ENCODE data around the gene MBD6. TPM values are rescaled to one million over a fixed set of nuclear protein-coding genes. Genes with fewer than 3 reads are reported as not detected.

The MBD6 gene
- total RNA-seq, 4 donors from 2014 or later = 14.9 to 138 (median 17.1) TPM

GRCh38 chr12:57528831-57529555 lies 6.4 kb downstream of the MBD6 start:
- TF ChIP-seq POLR2A (IDR thresholded peaks at IDR 0.05) = no peak
- intact Hi-C loops (cut with DNase I; ENCODE audit: low total_unique reads) = no loop called here
- H3K4me1 ChIP-seq = peaks cover 4 to 13% of the 10 kb centered on the region in 2 donors
- no peaks in the 10 kb centered on the region for H3K36me3 ChIP-seq
- H3K4me3 ChIP-seq = no peak overlapping the region
- H3K9me3 ChIP-seq = no peaks in the 10 kb centered on the region
- no peak overlapping the region for H3K27ac ChIP-seq
- H3K27me3 ChIP-seq = no peaks in the 10 kb centered on the region
- DNase-seq = no peak

DNA sequence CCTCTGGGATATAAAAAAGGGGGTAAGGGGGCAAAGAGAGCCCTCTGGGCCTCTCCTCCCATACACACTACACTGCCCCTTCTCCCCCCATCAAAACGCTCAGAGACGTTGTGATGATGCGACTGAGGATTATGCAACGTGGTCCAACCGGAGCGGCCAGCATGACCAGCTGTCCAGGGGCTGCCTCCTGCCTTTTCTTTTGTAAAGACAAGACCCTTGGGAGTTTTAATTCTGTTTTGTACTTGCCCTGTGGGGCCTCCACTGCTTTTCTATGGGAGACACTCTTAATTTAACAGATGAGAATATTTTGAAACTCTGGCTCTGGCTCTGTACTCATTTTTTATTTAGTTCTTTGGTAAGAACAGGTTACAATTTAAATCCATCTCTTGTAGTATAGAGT lies 7.2 kb downstream of the MBD6 start:
- no peaks in the 10 kb centered on the region for H3K27me3 ChIP-seq
- TF ChIP-seq POLR2A (IDR thresholded peaks at IDR 0.05) (no peak), CTCF (IDR thresholded peaks at IDR 0.05) (no peak)
- H3K27ac ChIP-seq = no peak overlapping the region
- H3K4me1 ChIP-seq = peaks cover under 1 to 5% of the 10 kb centered on the region in 2 donors
- no peaks in the 10 kb centered on the region for H3K36me3 ChIP-seq
- no peak for DNase-seq
- H3K9me3 ChIP-seq = no peaks in the 10 kb centered on the region
- intact Hi-C loops (cut with DNase I; ENCODE audit: low total_unique reads) = no loop called here
- no peak overlapping the region for H3K4me3 ChIP-seq

DNA sequence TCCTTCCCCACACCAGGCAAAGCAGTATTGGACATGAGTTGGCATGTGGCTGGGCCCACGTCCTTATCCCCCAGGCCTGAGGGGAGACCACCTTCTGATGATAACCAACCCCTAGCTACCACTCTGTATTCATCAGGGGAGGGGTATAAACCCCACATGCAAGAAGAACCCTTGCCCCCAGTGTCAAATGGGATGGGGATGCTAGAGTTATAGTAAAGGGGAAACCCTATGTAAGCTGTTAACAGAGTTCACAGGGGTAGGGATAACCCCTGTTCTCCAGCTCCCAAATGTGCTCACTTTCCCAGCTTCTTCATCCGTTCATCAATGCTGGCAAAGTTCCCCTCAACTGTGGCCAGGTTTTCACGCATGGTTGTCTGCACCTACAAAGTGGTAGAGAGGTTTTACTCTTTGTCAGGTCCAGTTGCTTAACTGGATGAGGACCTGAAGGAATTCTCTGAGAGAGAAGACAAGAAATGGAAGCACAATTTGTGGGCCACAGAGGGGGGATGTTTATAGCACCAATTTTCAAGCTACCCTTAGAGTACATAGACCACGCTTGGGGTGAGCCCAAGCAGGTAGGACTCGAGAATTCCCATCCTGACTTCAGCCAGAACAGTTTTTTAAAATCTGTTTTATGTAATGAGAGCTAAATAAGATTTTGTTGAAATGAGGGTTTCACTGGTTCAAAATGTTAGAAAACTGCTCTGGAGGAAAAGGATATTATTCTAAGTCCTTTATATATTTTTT lies 7.9 kb downstream of the MBD6 start:
- Histone ChIP-seq H3K4me3 (no peak overlapping the region), H3K9me3 (no peaks in the 10 kb centered on the region), H3K4me1 (no peaks in the 10 kb centered on the region), H3K36me3 (no peaks in the 10 kb centered on the region), H3K27me3 (no peaks in the 10 kb centered on the region), H3K27ac (no peak overlapping the region)
- TF ChIP-seq CTCF (IDR thresholded peaks at IDR 0.05) = no peak
- TF ChIP-seq POLR2A (IDR thresholded peaks at IDR 0.05) = no peak
- intact Hi-C loops (cut with DNase I; ENCODE audit: low total_unique reads) = no loop called here
- DNase-seq = no peak

GRCh38 chr12:57531836-57532235 lies 9.2 kb downstream of the MBD6 start:
- TF ChIP-seq CTCF (IDR thresholded peaks at IDR 0.05) (no peak), POLR2A (IDR thresholded peaks at IDR 0.05) (no peak)
- Histone ChIP-seq H3K36me3 (no peaks in the 10 kb centered on the region), H3K4me1 (no peaks in the 10 kb centered on the region), H3K27me3 (no peaks in the 10 kb centered on the region), H3K4me3 (no peak overlapping the region), H3K27ac (no peak overlapping the region), H3K9me3 (no peaks in the 10 kb centered on the region)
- intact Hi-C loops (cut with DNase I; ENCODE audit: low total_unique reads) = no loop called here
- no peak for DNase-seq

GRCh38 chr12:57533108-57533507 lies 10.5 kb downstream of the MBD6 start:
- DNase-seq = no peak
- intact Hi-C loops (cut with DNase I; ENCODE audit: low total_unique reads) = no loop called here
- Histone ChIP-seq H3K9me3 (no peaks in the 10 kb centered on the region), H3K27me3 (no peaks in the 10 kb centered on the region), H3K4me3 (no peak overlapping the region), H3K27ac (no peak overlapping the region), H3K4me1 (no peaks in the 10 kb centered on the region), H3K36me3 (no peaks in the 10 kb centered on the region)
- TF ChIP-seq POLR2A (IDR thresholded peaks at IDR 0.05) (no peak), CTCF (IDR thresholded peaks at IDR 0.05) (no peak)

All from uterus (tissue), 4 donors.